ES-I3 (cell line): ENCODE measurements around the gene MYO1E.
"Not testable (repeated sequence)": the region's sequence is repeated elsewhere in the genome, so short reads cannot be mapped to it uniquely, and the experiment has no call there.

Source experiments
- H3K36me3 ChIP-seq: 2 replicates; pipeline ENCODE4 v1.6.1; 2013; ENCODE audit warnings: mild to moderate bottlenecking, low read length, control low read depth, moderate library complexity; ENCODE audit not compliant: insufficient read depth
- H3K4me1 ChIP-seq: 2 replicates; pipeline ENCODE4 v1.6.1; 2013; ENCODE audit warnings: mild to moderate bottlenecking, control low read depth, low read length; ENCODE audit not compliant: insufficient read depth
- H3K9ac ChIP-seq: 2 replicates; pipeline ENCODE4 v1.6.1; 2013; ENCODE audit warnings: low read depth, mild to moderate bottlenecking, low read length, moderate library complexity
- H3K9me3 ChIP-seq: 2 replicates; pipeline ENCODE4 v1.6.1; 2013; ENCODE audit warnings: mild to moderate bottlenecking, low read length, moderate library complexity; ENCODE audit not compliant: control insufficient read depth, insufficient read depth

The MYO1E gene

GRCh38 chr15:59292442-59293151 is 80.1 kb downstream of the MYO1E start:
- Histone ChIP-seq H3K4me1 (peaks cover 34% of the 10 kb centered on the region), H3K9ac (no peak overlapping the region; the same call in 1 of the 2 replicates), H3K36me3 (no peaks in the 10 kb centered on the region), H3K9me3 (no peaks in the 10 kb centered on the region)

GRCh38 chr15:59291213-59291549 is 81.5 kb downstream of the MYO1E start:
- no peaks in the 10 kb centered on the region for H3K9me3 ChIP-seq
- no peaks in the 10 kb centered on the region for H3K36me3 ChIP-seq
- peaks cover 30% of the 10 kb centered on the region for H3K4me1 ChIP-seq
- no peak overlapping the region for H3K9ac ChIP-seq

GRCh38 chr15:59290295-59291212 is 82.1 kb downstream of the MYO1E start:
- H3K36me3 ChIP-seq: no peaks in the 10 kb centered on the region
- H3K9ac ChIP-seq: no peak overlapping the region
- H3K9me3 ChIP-seq: no peaks in the 10 kb centered on the region
- peaks cover 24% of the 10 kb centered on the region for H3K4me1 ChIP-seq

- H3K36me3 ChIP-seq: no peaks in the 10 kb centered on the region
- H3K9me3 ChIP-seq: no peaks in the 10 kb centered on the region
- H3K9ac ChIP-seq: no peak overlapping the region
- H3K4me1 ChIP-seq: peaks cover 14% of the 10 kb centered on the region
These were observed 83.1 kb downstream of the MYO1E start for GRCh38 chr15:59289574-59289973.

- Histone ChIP-seq H3K9ac (no peak overlapping the region), H3K9me3 (no peaks in the 10 kb centered on the region), H3K4me1 (peaks cover 7% of the 10 kb centered on the region; the same call in 1 of the 2 replicates), H3K36me3 (no peaks in the 10 kb centered on the region)
These were observed 88.8 kb downstream of the MYO1E start for GRCh38 chr15:59283717-59284391.

- Histone ChIP-seq H3K4me1 (peaks cover 7% of the 10 kb centered on the region; the same call in 1 of the 2 replicates), H3K9ac (no peak overlapping the region), H3K9me3 (no peaks in the 10 kb centered on the region), H3K36me3 (no peaks in the 10 kb centered on the region)
These were observed 89.9 kb downstream of the MYO1E start for GRCh38 chr15:59282515-59283337.

GRCh38 chr15:59281699-59282098 is 91.0 kb downstream of the MYO1E start:
- no peaks in the 10 kb centered on the region for H3K36me3 ChIP-seq
- H3K9ac ChIP-seq: no peak overlapping the region
- H3K4me1 ChIP-seq: peaks cover 7% of the 10 kb centered on the region; the same call in 1 of the 2 replicates
- H3K9me3 ChIP-seq: no peaks in the 10 kb centered on the region

GRCh38 chr15:59280855-59281254 is 91.8 kb downstream of the MYO1E start:
- Histone ChIP-seq H3K36me3 (no peaks in the 10 kb centered on the region), H3K9me3 (no peaks in the 10 kb centered on the region), H3K9ac (no peak overlapping the region), H3K4me1 (peaks cover 10% of the 10 kb centered on the region)

- not testable (repeated sequence) for H3K9ac ChIP-seq, H3K9me3 ChIP-seq, H3K36me3 ChIP-seq
- peaks cover 14% of the 10 kb centered on the region for H3K4me1 ChIP-seq
These were observed 92.4 kb downstream of the MYO1E start for GRCh38 chr15:59280292-59280691.

- Histone ChIP-seq H3K9ac (no peak overlapping the region), H3K9me3 (no peaks in the 10 kb centered on the region), H3K4me1 (peaks cover 18% of the 10 kb centered on the region), H3K36me3 (no peaks in the 10 kb centered on the region)
These were observed 93.6 kb downstream of the MYO1E start for GRCh38 chr15:59279023-59279422.

- Histone ChIP-seq H3K9ac (no peak overlapping the region), H3K36me3 (no peaks in the 10 kb centered on the region), H3K9me3 (no peaks in the 10 kb centered on the region), H3K4me1 (peaks cover 12% of the 10 kb centered on the region; the same call in 1 of the 2 replicates)
These were observed 94.6 kb downstream of the MYO1E start for GRCh38 chr15:59278120-59278519.

- no peaks in the 10 kb centered on the region; the same call in 1 of the 2 replicates for H3K36me3 ChIP-seq
- H3K9ac ChIP-seq: no peak overlapping the region
- peaks cover 12% of the 10 kb centered on the region; the same call in 1 of the 2 replicates for H3K4me1 ChIP-seq
- no peaks in the 10 kb centered on the region for H3K9me3 ChIP-seq
These were observed 96.2 kb downstream of the MYO1E start for GRCh38 chr15:59276225-59277178.
